HEK293T (cell line): ENCODE data around the gene GKN2.

Experiments used
- CTCF ChIA-PET: fragments of 350-600 bp; formaldehyde crosslinking; extraction: SDS; loops from one replicate; lab custom pipeline; 2021; ENCODE audit warnings: antibody characterized with exemption, inconsistent platforms; lab: Yijun Ruan, JAX
- POLR2A ChIA-PET: fragments of 350-600 bp; formaldehyde crosslinking; extraction: SDS; loops from one replicate; lab custom pipeline; 2020; ENCODE audit warnings: antibody characterized with exemption, inconsistent platforms; lab: Yijun Ruan, JAX
- DNase-seq: peaks from one replicate; pipeline ENCODE4 v3.0.0; 2012; ENCODE audit warnings: mixed read lengths; ENCODE audit errors: extremely low spot score
- ARNT ChIP-seq: fragments of 450-650 bp; IDR thresholded peaks from 2 replicates; pipeline ENCODE4 v1.6.1; 2017; ENCODE audit warnings: mild to moderate bottlenecking
- BHLHE40 ChIP-seq: fragments of 450-650 bp; IDR thresholded peaks from 2 replicates; pipeline ENCODE4 v1.6.1; 2016; ENCODE audit warnings: mild to moderate bottlenecking, moderate library complexity, borderline replicate concordance
- CTBP1 ChIP-seq: fragments of 450-650 bp; IDR thresholded peaks from 2 replicates; pipeline ENCODE4 v1.6.1; 2016; ENCODE audit warnings: borderline replicate concordance
- ELF4 ChIP-seq: fragments of 450-650 bp; IDR thresholded peaks from 2 replicates; pipeline ENCODE4 v1.6.1; 2017; ENCODE audit warnings: antibody characterized with exemption
- FOXA1 ChIP-seq: fragments of 450-650 bp; IDR thresholded peaks from 2 replicates; pipeline ENCODE4 v1.6.1; 2016; ENCODE audit warnings: mild to moderate bottlenecking
- FOXK2 ChIP-seq: fragments of 450-650 bp; IDR thresholded peaks from 2 replicates; pipeline ENCODE4 v1.6.1; 2016; ENCODE audit warnings: mild to moderate bottlenecking
- FOXM1 ChIP-seq: fragments of 450-650 bp; IDR thresholded peaks from 2 replicates; pipeline ENCODE4 v1.6.1; 2017; ENCODE audit warnings: mild to moderate bottlenecking, borderline replicate concordance
- HDGF ChIP-seq: fragments of 450-650 bp; IDR thresholded peaks from 2 replicates; pipeline ENCODE4 v1.6.1; 2017; ENCODE audit warnings: antibody characterized with exemption, borderline replicate concordance
- L3MBTL2 ChIP-seq: fragments of 450-650 bp; conservative IDR thresholded peaks from 2 replicates; pipeline ENCODE4 v1.6.1; 2016; ENCODE audit warnings: mild to moderate bottlenecking
- LEF1 ChIP-seq: fragments of 450-650 bp; IDR thresholded peaks from 2 replicates; pipeline ENCODE4 v1.6.1; 2017; ENCODE audit warnings: mild to moderate bottlenecking, borderline replicate concordance
- NFRKB ChIP-seq: fragments of 450-650 bp; IDR thresholded peaks from 2 replicates; pipeline ENCODE4 v1.6.1; 2016; ENCODE audit warnings: mild to moderate bottlenecking, moderate library complexity
- SP1 ChIP-seq: fragments of 450-650 bp; IDR thresholded peaks from 2 replicates; pipeline ENCODE4 v1.6.1; 2017
- SUZ12 ChIP-seq: fragments of 450-650 bp; IDR thresholded peaks from 2 replicates; pipeline ENCODE4 v1.6.1; 2016; ENCODE audit warnings: mild to moderate bottlenecking
- TARDBP ChIP-seq: fragments of 450-650 bp; IDR thresholded peaks from 2 replicates; pipeline ENCODE4 v1.6.1; 2016
- ZNF384 ChIP-seq: fragments of 450-650 bp; IDR thresholded peaks from 2 replicates; pipeline ENCODE4 v1.6.1; 2016
- TF ChIP-seq, protein P1 (sequence below): fragments of 450-650 bp; IDR thresholded peaks from 2 replicates; pipeline ENCODE4 v1.6.1; 2016

The GKN2 gene

GRCh38 chr2:68993660-68994059 is 41.0 kb upstream of the GKN2 start:
- CTCF ChIA-PET = interaction anchor here (0.7 kb wide), 1 partner anchor 11 kb away, joined by 3 read pairs; no protein-coding TSS in a partner anchor
- POLR2A ChIA-PET = no interaction called here
- DNase-seq = no peak
- TF ChIP-seq FOXM1 (no peak), ZNF384 (no peak), SUZ12 (no peak), ARNT (no peak), LEF1 (no peak), L3MBTL2 (no peak)

DNA sequence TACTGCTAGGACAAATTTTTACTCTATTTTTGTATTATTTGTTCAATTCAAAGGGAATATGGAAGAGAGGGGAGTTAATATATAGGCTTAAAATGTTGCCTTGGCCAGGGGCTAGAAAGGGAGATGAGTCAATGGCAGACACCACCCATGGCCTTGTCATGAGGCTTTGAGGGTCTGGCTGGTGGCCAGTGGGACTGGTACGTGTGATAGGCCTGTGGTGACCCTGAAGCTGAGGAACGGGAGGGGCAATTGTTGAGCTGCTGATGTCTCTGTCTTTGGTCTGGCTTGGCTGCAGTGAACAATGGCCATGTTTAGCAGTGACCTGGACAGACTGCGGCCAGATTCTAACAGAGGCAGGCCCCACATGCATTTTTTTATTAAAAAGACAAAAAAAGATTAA is 40.2 kb upstream of the GKN2 start:
- ChIA-PET CTCF (no interaction called here), POLR2A (no interaction called here)
- DNase-seq = no peak
- TF ChIP-seq ZNF384 (no peak), FOXM1 (no peak), TARDBP (no peak), ARNT (no peak), FOXK2 (no peak), FOXA1 (no peak), ELF4 (no peak), HDGF (no peak), L3MBTL2 (no peak), CTBP1 (no peak), SUZ12 (no peak), LEF1 (no peak)
- TF ChIP-seq, protein P1, sequence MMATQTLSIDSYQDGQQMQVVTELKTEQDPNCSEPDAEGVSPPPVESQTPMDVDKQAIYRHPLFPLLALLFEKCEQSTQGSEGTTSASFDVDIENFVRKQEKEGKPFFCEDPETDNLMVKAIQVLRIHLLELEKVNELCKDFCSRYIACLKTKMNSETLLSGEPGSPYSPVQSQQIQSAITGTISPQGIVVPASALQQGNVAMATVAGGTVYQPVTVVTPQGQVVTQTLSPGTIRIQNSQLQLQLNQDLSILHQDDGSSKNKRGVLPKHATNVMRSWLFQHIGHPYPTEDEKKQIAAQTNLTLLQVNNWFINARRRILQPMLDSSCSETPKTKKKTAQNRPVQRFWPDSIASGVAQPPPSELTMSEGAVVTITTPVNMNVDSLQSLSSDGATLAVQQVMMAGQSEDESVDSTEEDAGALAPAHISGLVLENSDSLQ = no peak

DNA sequence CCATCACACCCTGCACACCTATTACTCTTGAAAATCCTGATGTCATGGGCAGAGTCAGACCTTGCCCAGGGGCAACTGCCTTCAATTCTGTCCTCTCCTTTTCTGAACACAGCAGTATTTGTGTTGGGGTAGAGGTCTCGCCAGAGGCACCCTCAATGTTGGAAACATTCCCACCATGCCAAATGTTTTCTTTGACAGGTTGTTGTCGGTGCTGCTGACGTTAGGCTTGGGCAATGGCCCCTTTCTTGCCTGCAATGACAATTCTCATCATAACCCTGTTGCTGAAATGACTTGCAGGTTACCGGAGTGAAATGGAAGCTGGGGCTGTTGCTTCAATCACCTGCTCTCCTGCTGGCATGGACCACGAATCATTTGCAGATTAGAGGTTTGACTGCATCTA is 39.6 kb upstream of the GKN2 start:
- POLR2A ChIA-PET = no interaction called here
- CTCF ChIA-PET = no interaction called here
- DNase-seq = no peak
- TF ChIP-seq ARNT = no peak
- TF ChIP-seq L3MBTL2 = no peak
- TF ChIP-seq FOXA1 = no peak
- TF ChIP-seq CTBP1 = no peak
- no peak for TF ChIP-seq FOXK2
- TF ChIP-seq HDGF = no peak
- TF ChIP-seq, protein P1 = no peak
- TF ChIP-seq SP1 = no peak
- TF ChIP-seq FOXM1 = no peak
- TF ChIP-seq ZNF384 = no peak
- TF ChIP-seq ELF4 = no peak
- TF ChIP-seq BHLHE40 = no peak
- TF ChIP-seq TARDBP = no peak
- TF ChIP-seq SUZ12 = no peak
- TF ChIP-seq LEF1 = no peak
- TF ChIP-seq NFRKB = no peak

GRCh38 chr2:68989035-68989434 is 36.3 kb upstream of the GKN2 start:
- ChIA-PET POLR2A (no interaction called here), CTCF (no interaction called here)
- TF ChIP-seq ELF4 (no peak), TARDBP (no peak), ZNF384 (no peak), HDGF (no peak), FOXA1 (no peak), CTBP1 (no peak), ARNT (no peak), LEF1 (no peak), SUZ12 (no peak), FOXM1 (no peak), NFRKB (no peak), FOXK2 (no peak), BHLHE40 (no peak), L3MBTL2 (no peak)
- TF ChIP-seq, protein P1 = no peak
- no peak for DNase-seq

DNA sequence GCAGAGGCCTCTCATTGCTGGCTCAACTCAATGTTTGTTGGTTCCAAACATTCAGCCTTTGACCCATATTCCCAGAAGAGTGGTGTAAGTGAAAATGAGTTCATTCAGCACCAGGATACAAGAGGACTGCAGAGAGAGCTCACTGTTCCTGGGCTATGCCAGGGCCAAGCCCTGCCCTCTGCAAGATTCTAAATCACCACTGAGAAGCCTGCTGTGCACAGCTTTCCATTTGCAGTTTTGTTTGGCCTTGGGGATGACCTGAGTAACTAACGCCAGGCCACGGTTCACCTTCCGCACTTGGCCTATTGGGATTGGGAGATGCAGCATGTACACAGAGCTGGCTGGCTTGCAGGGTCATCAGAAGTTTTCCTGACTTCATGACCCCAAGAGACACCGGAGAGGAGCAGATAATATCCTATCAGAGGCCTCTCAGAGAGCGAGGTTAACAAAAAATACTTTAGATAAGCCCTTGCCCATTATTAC is 34.4 kb upstream of the GKN2 start:
- DNase-seq = no peak
- CTCF ChIA-PET = no interaction called here
- TF ChIP-seq ZNF384 (no peak), L3MBTL2 (no peak), TARDBP (no peak), SP1 (no peak), NFRKB (no peak), FOXM1 (no peak), FOXA1 (no peak), LEF1 (no peak), FOXK2 (no peak), ELF4 (no peak)
- TF ChIP-seq, protein P1 = no peak
- POLR2A ChIA-PET = no interaction called here

DNA sequence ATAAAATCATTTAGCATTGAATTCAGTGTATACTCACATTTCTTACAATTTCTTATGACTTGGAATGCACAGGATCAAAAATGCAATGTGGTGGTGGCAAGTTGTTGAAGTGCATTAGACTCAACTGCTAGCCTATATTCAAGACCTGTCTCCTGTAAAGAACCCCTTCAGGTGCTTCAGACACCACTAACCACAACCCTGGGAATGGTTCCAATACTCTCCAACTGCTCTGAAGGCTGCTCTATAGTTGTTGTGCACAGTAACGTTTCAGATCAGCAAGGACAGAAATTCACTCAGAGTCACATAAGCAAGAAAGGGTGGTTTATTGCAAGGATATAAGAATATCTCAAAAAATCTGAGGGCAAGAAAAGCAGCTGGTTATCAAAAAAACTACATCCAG is 28.3 kb upstream of the GKN2 start:
- TF ChIP-seq FOXA1 (no peak), SUZ12 (no peak)
- TF ChIP-seq, protein P1 = no peak
- POLR2A ChIA-PET = no interaction called here
- DNase-seq = no peak
- CTCF ChIA-PET = no interaction called here
